Fibroblast of skin of right quadriceps (primary cell): ENCODE data around the gene COLQ.
"Not testable (repeated sequence)": the region's sequence is repeated elsewhere in the genome, so short reads cannot be mapped to it uniquely, and the experiment has no call there.

Experiments used
- DNase-seq: peaks from one replicate; pipeline ENCODE4 v3.0.0-alpha.2; 2013

COLQ gene

GRCh38 chr3:15486979-15487378 lies 34.5 kb downstream of the COLQ start:
- DNase-seq: no peak

GRCh38 chr3:15486020-15486419 lies 35.5 kb downstream of the COLQ start:
- no peak for DNase-seq

GRCh38 chr3:15484551-15484950 lies 37.0 kb downstream of the COLQ start:
- DNase-seq: not testable (repeated sequence)

GRCh38 chr3:15479400-15480224 lies 41.9 kb downstream of the COLQ start:
- no peak for DNase-seq

- no peak for DNase-seq
Measured at GRCh38 chr3:15478640-15478979, 42.9 kb downstream of the COLQ start.

GRCh38 chr3:15477951-15478639 lies 43.4 kb downstream of the COLQ start:
- no peak for DNase-seq

GRCh38 chr3:15476378-15476777 lies 45.1 kb downstream of the COLQ start:
- DNase-seq: no peak

GRCh38 chr3:15475161-15475560 lies 46.3 kb downstream of the COLQ start:
- no peak for DNase-seq

GRCh38 chr3:15471861-15472260 lies 49.6 kb downstream of the COLQ start:
- DNase-seq: no peak

GRCh38 chr3:15470849-15471248 lies 50.7 kb downstream of the COLQ start:
- DNase-seq: no peak

- no peak for DNase-seq
Measured at GRCh38 chr3:15470261-15470660, 51.2 kb downstream of the COLQ start.

GRCh38 chr3:15467227-15468181 lies 54.0 kb downstream of the COLQ start:
- DNase-seq: no peak

GRCh38 chr3:15465876-15466585 lies 55.5 kb downstream of the COLQ start:
- DNase-seq: no peak

- no peak for DNase-seq
Measured at GRCh38 chr3:15462451-15462850, 59.1 kb downstream of the COLQ start.

GRCh38 chr3:15460891-15461531 lies 60.5 kb downstream of the COLQ start:
- DNase-seq: no peak

- DNase-seq: no peak
Measured at GRCh38 chr3:15458212-15458780, 63.2 kb downstream of the COLQ start.

- not testable (repeated sequence) for DNase-seq
Measured at GRCh38 chr3:15456915-15457314, 64.6 kb downstream of the COLQ start.

- DNase-seq: no peak
Measured at GRCh38 chr3:15456321-15456720, 65.2 kb downstream of the COLQ start.

GRCh38 chr3:15455756-15456155 lies 65.8 kb downstream of the COLQ start:
- DNase-seq: no peak

- DNase-seq: no peak
Measured at GRCh38 chr3:15454965-15455364, 66.5 kb downstream of the COLQ start.

- DNase-seq: no peak
Measured at GRCh38 chr3:15453991-15454625, 67.4 kb downstream of the COLQ start.
